Activated T-helper 1 cell treated with anti-CD3 and anti-CD28 coated beads, Interleukin-12 subunit alpha, Interleukin-12 subunit beta, Interleukin-2, Interleukin-4 antibody, amounts not matched to agents 30 ng/mL and 10 ng/mL and 1 ng/mL, durations not matched to agents 14 hours and 24 hours and 36 hours (primary cell): Measurements from ENCODE around the gene CTNNB1. TPM values are rescaled to one million over a fixed set of nuclear protein-coding genes. Genes with fewer than 3 reads are reported as not detected.

Source experiments
- DNase-seq: peaks from one replicate; pipeline ENCODE4 v3.0.0; 2021; ENCODE audit warnings: low spot score
- H3K27ac Mint-ChIP-seq: one replicate; pipeline ENCODE4 v1.8.0; 2021; ENCODE audit warnings: mild to moderate bottlenecking, mixed read lengths
- H3K27me3 Mint-ChIP-seq: one replicate; pipeline ENCODE4 v1.8.0; 2022; ENCODE audit warnings: mild to moderate bottlenecking, moderate library complexity, mixed read lengths; ENCODE audit not compliant: insufficient read depth
- H3K36me3 Mint-ChIP-seq: one replicate; pipeline ENCODE4 v1.8.0; 2021; ENCODE audit warnings: low read depth, mixed read lengths
- H3K4me1 Mint-ChIP-seq: one replicate; pipeline ENCODE4 v1.8.0; 2021; ENCODE audit warnings: low read depth, mixed read lengths
- H3K4me3 Mint-ChIP-seq: one replicate; pipeline ENCODE4 v1.8.0; 2021; ENCODE audit warnings: mild to moderate bottlenecking, moderate library complexity, mixed read lengths
- H3K9me3 Mint-ChIP-seq: one replicate; pipeline ENCODE4 v1.8.0; 2021; ENCODE audit warnings: mixed read lengths
- intact Hi-C: fragments of 100-400 bp; cut with micrococcal nuclease; formaldehyde crosslinking; loops from one replicate; pipeline ENCODE4 v1.15.1; 2024
- total RNA-seq: library from RNA; stranded (reverse); gene quantifications from 2 replicates; pipeline ENCODE4 v1.2.3, GENCODE V29; 2022

Gene CTNNB1
- total RNA-seq, 1 donor from 2014 or later, result 137 TPM

DNA sequence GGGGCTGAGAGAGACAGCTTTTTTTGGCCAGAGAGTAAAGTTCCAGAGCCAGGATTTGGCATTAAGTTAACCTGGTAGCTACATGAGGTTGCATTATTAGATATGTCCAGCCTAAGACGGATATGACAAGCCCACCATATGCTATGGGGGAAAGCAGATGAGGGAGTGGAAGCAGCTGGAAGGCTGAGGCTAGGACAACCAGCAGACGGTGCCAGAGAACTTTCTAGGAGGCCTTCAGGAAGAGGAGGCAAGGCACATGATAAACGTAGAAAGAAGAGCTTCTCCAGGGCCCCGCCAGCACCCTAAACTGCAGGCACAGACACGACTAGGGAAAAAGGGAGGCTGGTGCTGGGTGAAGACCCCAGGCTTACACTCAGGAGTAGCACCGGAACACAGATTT is 87.0 kb downstream of the CTNNB1 start:
- H3K36me3 Mint-ChIP-seq, result no peaks in the 10 kb centered on the region
- H3K27ac Mint-ChIP-seq, result no peak overlapping the region
- H3K4me3 Mint-ChIP-seq, result no peak overlapping the region
- no peak for DNase-seq
- peaks cover 3% of the 10 kb centered on the region for H3K9me3 Mint-ChIP-seq
- H3K4me1 Mint-ChIP-seq, result no peaks in the 10 kb centered on the region
- intact Hi-C loops, result no loop called here
- no peaks in the 10 kb centered on the region for H3K27me3 Mint-ChIP-seq

DNA sequence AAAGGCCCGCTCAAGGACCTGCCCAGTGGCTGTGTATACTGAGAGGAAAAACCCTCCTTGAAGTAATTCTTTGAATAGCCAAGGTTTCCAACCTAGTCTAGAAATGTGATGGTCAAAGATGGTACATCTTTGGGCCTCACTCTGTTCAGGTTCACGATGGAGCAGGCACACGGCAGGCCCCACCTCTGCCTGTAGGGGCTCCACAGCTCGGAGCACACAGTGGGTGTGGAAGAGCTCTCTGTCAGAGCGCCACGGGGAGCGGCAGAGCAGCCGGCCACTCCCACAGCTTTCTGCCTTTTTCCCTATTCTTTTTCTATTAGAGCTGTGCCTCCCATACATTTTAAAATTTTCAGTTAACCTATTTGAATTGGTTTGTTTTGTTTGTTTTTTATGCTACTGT is 89.5 kb downstream of the CTNNB1 start:
- no peaks in the 10 kb centered on the region for H3K27me3 Mint-ChIP-seq
- DNase-seq, result no peak
- intact Hi-C loops, result no loop called here
- H3K9me3 Mint-ChIP-seq, result no peaks in the 10 kb centered on the region
- H3K4me1 Mint-ChIP-seq, result no peaks in the 10 kb centered on the region
- no peak overlapping the region for H3K27ac Mint-ChIP-seq
- no peak overlapping the region for H3K4me3 Mint-ChIP-seq
- no peaks in the 10 kb centered on the region for H3K36me3 Mint-ChIP-seq
